H1 (cell line): ENCODE results near the gene C14orf93. TPM values are rescaled to one million over a fixed set of nuclear protein-coding genes. Genes with fewer than 3 reads are reported as not detected.

ENCODE experiments used
- ATF2 ChIP-seq: IDR thresholded peaks from 2 replicates; pipeline ENCODE4 v1.6.1; 2012; ENCODE audit warnings: low read length, inconsistent platforms
- CHD1 ChIP-seq: IDR thresholded peaks from 2 replicates; pipeline ENCODE4 v1.6.1; 2012; ENCODE audit warnings: low read depth, low read length, improper control_type of control experiment
- CHD2 ChIP-seq: IDR thresholded peaks from 2 replicates; pipeline ENCODE4 v1.6.1; 2012; ENCODE audit warnings: low read length, improper control_type of control experiment
- EZH2 ChIP-seq: fragments of 200-600 bp; sonication (generic); IDR thresholded peaks from 2 replicates; pipeline ENCODE4 v1.7.1; 2012; ENCODE audit warnings: low read depth, mild to moderate bottlenecking, moderate library complexity, low read length, inconsistent platforms; ENCODE audit not compliant: severe bottlenecking
- GABPA ChIP-seq: IDR thresholded peaks from 2 replicates; pipeline ENCODE4 v1.6.1; 2011; ENCODE audit warnings: mild to moderate bottlenecking, low read length, moderate library complexity, borderline replicate concordance; ENCODE audit not compliant: insufficient read depth
- KDM5A ChIP-seq: fragments of 200-600 bp; IDR thresholded peaks from 2 replicates; pipeline ENCODE4 v1.7.1; 2012; ENCODE audit warnings: mild to moderate bottlenecking, low read length, inconsistent platforms, mixed read lengths
- RBBP5 ChIP-seq: IDR thresholded peaks from 2 replicates; pipeline ENCODE4 v1.7.1; 2012; ENCODE audit warnings: low read depth, mild to moderate bottlenecking, inconsistent platforms, low read length, moderate library complexity, borderline replicate concordance
- SAP30 ChIP-seq: fragments of 300-600 bp; sonication (generic); IDR thresholded peaks from 2 replicates; pipeline ENCODE4 v1.7.1; 2012; ENCODE audit warnings: low read length, moderate library complexity, mild to moderate bottlenecking, inconsistent platforms; ENCODE audit not compliant: insufficient read depth, insufficient replicate concordance
- SIN3A ChIP-seq, 2 experiments: IDR thresholded peaks in 1 of 2; conservative IDR thresholded peaks in 1 of 2; 2 replicates each; pipeline ENCODE4 v1.6.1; 2011 to 2012; ENCODE audit warnings: low read length in 2 of 2, improper control_type of control experiment in 1 of 2, low read depth in 1 of 2, mild to moderate bottlenecking in 1 of 2
- SIX5 ChIP-seq: IDR thresholded peaks from 2 replicates; pipeline ENCODE4 v1.6.1; 2011; ENCODE audit warnings: mild to moderate bottlenecking, low read depth, low read length
- SUZ12 ChIP-seq: fragments of 200-600 bp; sonication (generic); IDR thresholded peaks from 2 replicates; pipeline ENCODE4 v1.6.1; 2012; ENCODE audit warnings: mild to moderate bottlenecking, inconsistent platforms, low read length, moderate library complexity, mixed read lengths
- TAF7 ChIP-seq: optimal IDR thresholded peaks from 2 replicates; pipeline ENCODE3; 2011; ENCODE audit warnings: low read depth, mild to moderate bottlenecking, inconsistent platforms, low read length, moderate library complexity, borderline replicate concordance
- TEAD4 ChIP-seq: IDR thresholded peaks from 2 replicates; pipeline ENCODE4 v1.6.1; 2012; ENCODE audit warnings: low read depth, low read length, inconsistent platforms, mixed read lengths
- YY1 ChIP-seq: IDR thresholded peaks from 2 replicates; pipeline ENCODE4 v1.6.1; 2011; ENCODE audit warnings: low read depth, mild to moderate bottlenecking, low read length
- polyA plus RNA-seq, 7 experiments: library from polyadenylated mRNA; depleted of rRNA in 3 of 7; stranded (reverse) in 5 of 7; unstranded in 2 of 7; fragments of >200 nt in 5 of 7; fragments of 200-250 nt in 2 of 7; gene quantifications; 1 replicate in 5 of 7; 2 replicates in 1 of 7; 4 replicates in 1 of 7; pipeline versions ENCODE4 v1.2.1 to v1.2.3, GENCODE V29; 2011 to 2013; ENCODE audit warnings: missing spikeins in 2 of 7, mixed read lengths in 2 of 7
- total RNA-seq: library from RNA; stranded (reverse); fragmentation: NEBNext Ultra II Directional; extraction: Animal tissue kit (Norgen Biotek cat#: 25700); gene quantifications from 2 replicates; pipeline ENCODE4 v1.2.1, GENCODE V29; 2021
- TF ChIP-seq, protein P1 (sequence below): IDR thresholded peaks from 2 replicates; pipeline ENCODE4 v1.6.1; 2011; ENCODE audit warnings: low read depth, mild to moderate bottlenecking, low read length; ENCODE audit not compliant: insufficient read depth
- TF ChIP-seq, protein P2 (sequence below): IDR thresholded peaks from 2 replicates; pipeline ENCODE4 v1.6.1; 2011; ENCODE audit warnings: low read length, improper control_type of control experiment
- TF ChIP-seq, protein P3 (sequence below): IDR thresholded peaks from 2 replicates; pipeline ENCODE4 v1.6.1; 2012; ENCODE audit warnings: inconsistent platforms

Gene C14orf93
- total and polyA plus RNA-seq, 2 of the 8 experiments (the other 6 are each of a cell fraction or from before 2014, with no cell fraction given): 7.8 to 8.2 TPM

- TF ChIP-seq YY1 (peak; percentile 92), TAF7 (peak; percentile 41), SAP30 (no peak), EZH2 (no peak), SIX5 (no peak), RBBP5 (peak; percentile 90), GABPA (no peak), CHD2 (peak; percentile 89), SUZ12 (no peak), KDM5A (no peak), TEAD4 (0 out of 2 replicates have a peak, but pooled peaks have one; percentile 23), CHD1 (no peak), SIN3A (conservative IDR thresholded peaks at IDR 0.05 in 1 of 2, IDR thresholded peaks at IDR 0.05 in 1 of 2; ENCODE audit: low read depth in 1 of 2, low read length in 2 of 2) (peak in 1 of 2 experiments; percentile 51; a peak in 1 of 4 replicates), ATF2 (no peak)
- TF ChIP-seq, protein P1, sequence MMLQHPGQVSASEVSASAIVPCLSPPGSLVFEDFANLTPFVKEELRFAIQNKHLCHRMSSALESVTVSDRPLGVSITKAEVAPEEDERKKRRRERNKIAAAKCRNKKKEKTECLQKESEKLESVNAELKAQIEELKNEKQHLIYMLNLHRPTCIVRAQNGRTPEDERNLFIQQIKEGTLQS: no peak
- TF ChIP-seq, protein P2, sequence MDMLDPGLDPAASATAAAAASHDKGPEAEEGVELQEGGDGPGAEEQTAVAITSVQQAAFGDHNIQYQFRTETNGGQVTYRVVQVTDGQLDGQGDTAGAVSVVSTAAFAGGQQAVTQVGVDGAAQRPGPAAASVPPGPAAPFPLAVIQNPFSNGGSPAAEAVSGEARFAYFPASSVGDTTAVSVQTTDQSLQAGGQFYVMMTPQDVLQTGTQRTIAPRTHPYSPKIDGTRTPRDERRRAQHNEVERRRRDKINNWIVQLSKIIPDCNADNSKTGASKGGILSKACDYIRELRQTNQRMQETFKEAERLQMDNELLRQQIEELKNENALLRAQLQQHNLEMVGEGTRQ: no peak
- TF ChIP-seq, protein P3, sequence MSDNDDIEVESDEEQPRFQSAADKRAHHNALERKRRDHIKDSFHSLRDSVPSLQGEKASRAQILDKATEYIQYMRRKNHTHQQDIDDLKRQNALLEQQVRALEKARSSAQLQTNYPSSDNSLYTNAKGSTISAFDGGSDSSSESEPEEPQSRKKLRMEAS: peak; percentile 93
Measured at GRCh38 chr14:23006544-23007419, 3.2 kb downstream of the C14orf93 start (continued).
